ENCODE measurements around the gene NDUFAF2. TPM values are rescaled to one million over a fixed set of nuclear protein-coding genes. Genes with fewer than 3 reads are reported as not detected.

The NDUFAF2 gene
- total and polyA plus RNA-seq, 2 of the 13 experiments (the other 11 are each of a cell fraction or from before 2014, with no cell fraction given): 34.0 to 78.4 TPM

DNA sequence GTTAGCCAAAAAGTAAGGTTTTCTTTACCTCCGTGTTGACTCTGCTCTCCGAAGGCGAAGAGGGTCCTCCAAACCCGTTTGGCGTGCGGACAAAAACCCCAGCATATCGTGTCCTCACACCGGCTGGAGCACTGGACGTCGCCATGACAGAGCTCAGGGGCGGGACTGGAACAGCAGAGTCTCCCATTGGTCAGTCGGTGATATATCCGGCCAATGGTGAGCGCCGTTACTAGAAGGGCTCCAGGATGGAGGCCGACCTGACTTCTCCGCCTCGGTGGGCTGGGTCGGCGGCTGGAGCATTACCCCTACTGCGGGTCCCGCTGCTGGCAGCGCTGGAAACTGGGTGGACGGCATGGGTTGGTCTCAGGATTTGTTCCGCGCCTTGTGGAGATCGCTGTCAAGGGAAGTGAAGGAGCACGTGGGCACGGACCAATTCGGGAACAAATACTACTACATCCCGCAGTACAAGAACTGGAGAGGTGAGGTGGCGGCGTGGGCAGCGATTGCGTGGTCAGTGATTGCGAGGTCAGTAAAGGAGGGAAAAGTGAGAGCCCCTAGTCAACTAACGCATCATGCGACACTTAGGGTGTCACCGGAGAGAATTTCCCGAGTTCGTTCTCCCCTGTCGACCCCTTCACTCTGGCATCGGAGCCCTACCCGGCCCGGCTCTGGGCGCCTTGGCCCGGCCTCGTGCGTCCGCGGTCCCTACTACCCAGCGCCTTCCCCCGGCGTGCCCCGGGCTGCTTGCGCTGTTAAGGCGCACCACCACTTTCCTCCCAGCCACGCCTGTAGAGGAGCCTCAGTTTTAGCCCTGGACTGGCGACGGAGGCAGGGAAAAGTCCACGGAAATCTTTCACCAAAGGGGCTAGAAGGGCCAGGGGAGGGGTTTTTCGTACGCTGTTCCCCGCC lies at the start of gene NDUFAF2, which contains the start of gene ERCC8 (continued):
- no peak for TF ChIP-seq ATRX (CRISPR knock-in tag; IDR thresholded peaks at IDR 0.05; ENCODE audit: borderline replicate concordance)
- TF ChIP-seq NR2C2 (CRISPR knock-in tag; IDR thresholded peaks at IDR 0.05; ENCODE audit: borderline replicate concordance): peak; percentile 55; the same call in 1 of the 2 replicates
- TF ChIP-seq, protein P1, sequence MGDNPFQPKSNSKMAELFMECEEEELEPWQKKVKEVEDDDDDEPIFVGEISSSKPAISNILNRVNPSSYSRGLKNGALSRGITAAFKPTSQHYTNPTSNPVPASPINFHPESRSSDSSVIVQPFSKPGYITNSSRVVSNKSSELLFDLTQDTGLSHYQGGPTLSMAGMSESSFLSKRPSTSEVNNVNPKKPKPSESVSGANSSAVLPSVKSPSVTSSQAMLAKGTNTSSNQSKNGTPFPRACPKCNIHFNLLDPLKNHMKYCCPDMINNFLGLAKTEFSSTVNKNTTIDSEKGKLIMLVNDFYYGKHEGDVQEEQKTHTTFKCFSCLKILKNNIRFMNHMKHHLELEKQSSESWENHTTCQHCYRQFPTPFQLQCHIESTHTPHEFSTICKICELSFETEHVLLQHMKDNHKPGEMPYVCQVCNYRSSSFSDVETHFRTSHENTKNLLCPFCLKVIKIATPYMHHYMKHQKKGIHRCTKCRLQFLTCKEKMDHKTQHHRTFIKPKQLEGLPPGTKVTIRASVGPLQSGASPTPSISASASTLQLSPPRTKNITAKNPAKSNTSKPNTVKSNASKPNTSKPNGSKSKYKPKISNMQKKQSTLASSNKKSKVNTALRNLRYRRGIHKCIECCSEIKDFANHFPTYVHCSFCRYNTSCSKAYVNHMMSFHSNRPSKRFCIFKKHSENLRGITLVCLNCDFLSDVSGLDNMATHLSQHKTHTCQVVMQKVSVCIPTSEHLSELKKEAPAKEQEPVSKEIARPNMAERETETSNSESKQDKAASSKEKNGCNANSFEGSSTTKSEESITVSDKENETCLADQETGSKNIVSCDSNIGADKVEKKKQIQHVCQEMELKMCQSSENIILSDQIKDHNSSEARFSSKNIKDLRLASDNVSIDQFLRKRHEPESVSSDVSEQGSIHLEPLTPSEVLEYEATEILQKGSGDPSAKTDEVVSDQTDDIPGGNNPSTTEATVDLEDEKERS (CRISPR knock-in tag; IDR thresholded peaks at IDR 0.05): no peak
- no peak for TF ChIP-seq MTA3 (CRISPR knock-in tag; IDR thresholded peaks at IDR 0.05)
- TF ChIP-seq MTF1 (CRISPR knock-in tag; IDR thresholded peaks at IDR 0.05): no peak
- no peak for TF ChIP-seq ZNF264 (CRISPR knock-in tag; IDR thresholded peaks at IDR 0.05)
- TF ChIP-seq KAT7 (CRISPR knock-in tag; IDR thresholded peaks at IDR 0.05; ENCODE audit: borderline replicate concordance): peak; percentile 79; the same call in 1 of the 2 replicates
- TF ChIP-seq, protein P2, sequence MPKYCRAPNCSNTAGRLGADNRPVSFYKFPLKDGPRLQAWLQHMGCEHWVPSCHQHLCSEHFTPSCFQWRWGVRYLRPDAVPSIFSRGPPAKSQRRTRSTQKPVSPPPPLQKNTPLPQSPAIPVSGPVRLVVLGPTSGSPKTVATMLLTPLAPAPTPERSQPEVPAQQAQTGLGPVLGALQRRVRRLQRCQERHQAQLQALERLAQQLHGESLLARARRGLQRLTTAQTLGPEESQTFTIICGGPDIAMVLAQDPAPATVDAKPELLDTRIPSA (CRISPR knock-in tag; IDR thresholded peaks at IDR 0.05; ENCODE audit: borderline replicate concordance): no peak
- TF ChIP-seq, protein P3, sequence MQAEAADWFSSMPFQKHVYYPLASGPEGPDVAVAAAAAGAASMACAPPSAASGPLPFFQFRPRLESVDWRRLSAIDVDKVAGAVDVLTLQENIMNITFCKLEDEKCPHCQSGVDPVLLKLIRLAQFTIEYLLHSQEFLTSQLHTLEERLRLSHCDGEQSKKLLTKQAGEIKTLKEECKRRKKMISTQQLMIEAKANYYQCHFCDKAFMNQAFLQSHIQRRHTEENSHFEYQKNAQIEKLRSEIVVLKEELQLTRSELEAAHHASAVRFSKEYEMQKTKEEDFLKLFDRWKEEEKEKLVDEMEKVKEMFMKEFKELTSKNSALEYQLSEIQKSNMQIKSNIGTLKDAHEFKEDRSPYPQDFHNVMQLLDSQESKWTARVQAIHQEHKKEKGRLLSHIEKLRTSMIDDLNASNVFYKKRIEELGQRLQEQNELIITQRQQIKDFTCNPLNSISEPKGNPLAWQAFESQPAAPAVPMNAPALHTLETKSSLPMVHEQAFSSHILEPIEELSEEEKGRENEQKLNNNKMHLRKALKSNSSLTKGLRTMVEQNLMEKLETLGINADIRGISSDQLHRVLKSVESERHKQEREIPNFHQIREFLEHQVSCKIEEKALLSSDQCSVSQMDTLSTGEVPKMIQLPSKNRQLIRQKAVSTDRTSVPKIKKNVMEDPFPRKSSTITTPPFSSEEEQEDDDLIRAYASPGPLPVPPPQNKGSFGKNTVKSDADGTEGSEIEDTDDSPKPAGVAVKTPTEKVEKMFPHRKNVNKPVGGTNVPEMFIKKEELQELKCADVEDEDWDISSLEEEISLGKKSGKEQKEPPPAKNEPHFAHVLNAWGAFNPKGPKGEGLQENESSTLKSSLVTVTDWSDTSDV (CRISPR knock-in tag; IDR thresholded peaks at IDR 0.05): no peak
- TF ChIP-seq, protein P4, sequence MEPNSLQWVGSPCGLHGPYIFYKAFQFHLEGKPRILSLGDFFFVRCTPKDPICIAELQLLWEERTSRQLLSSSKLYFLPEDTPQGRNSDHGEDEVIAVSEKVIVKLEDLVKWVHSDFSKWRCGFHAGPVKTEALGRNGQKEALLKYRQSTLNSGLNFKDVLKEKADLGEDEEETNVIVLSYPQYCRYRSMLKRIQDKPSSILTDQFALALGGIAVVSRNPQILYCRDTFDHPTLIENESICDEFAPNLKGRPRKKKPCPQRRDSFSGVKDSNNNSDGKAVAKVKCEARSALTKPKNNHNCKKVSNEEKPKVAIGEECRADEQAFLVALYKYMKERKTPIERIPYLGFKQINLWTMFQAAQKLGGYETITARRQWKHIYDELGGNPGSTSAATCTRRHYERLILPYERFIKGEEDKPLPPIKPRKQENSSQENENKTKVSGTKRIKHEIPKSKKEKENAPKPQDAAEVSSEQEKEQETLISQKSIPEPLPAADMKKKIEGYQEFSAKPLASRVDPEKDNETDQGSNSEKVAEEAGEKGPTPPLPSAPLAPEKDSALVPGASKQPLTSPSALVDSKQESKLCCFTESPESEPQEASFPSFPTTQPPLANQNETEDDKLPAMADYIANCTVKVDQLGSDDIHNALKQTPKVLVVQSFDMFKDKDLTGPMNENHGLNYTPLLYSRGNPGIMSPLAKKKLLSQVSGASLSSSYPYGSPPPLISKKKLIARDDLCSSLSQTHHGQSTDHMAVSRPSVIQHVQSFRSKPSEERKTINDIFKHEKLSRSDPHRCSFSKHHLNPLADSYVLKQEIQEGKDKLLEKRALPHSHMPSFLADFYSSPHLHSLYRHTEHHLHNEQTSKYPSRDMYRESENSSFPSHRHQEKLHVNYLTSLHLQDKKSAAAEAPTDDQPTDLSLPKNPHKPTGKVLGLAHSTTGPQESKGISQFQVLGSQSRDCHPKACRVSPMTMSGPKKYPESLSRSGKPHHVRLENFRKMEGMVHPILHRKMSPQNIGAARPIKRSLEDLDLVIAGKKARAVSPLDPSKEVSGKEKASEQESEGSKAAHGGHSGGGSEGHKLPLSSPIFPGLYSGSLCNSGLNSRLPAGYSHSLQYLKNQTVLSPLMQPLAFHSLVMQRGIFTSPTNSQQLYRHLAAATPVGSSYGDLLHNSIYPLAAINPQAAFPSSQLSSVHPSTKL (CRISPR knock-in tag; IDR thresholded peaks at IDR 0.05): peak; percentile 19; the same call in 1 of the 2 replicates
- TF ChIP-seq GATAD2A (CRISPR knock-in tag; IDR thresholded peaks at IDR 0.05): peak; percentile 46; the same call in 1 of the 2 replicates
- TF ChIP-seq ZNF317 (CRISPR knock-in tag; IDR thresholded peaks at IDR 0.05): peak; percentile 18; the same call in 1 of the 2 replicates
- no peak for TF ChIP-seq ZNF678 (CRISPR knock-in tag; IDR thresholded peaks at IDR 0.05)
- TF ChIP-seq ZNF331 (CRISPR knock-in tag; IDR thresholded peaks at IDR 0.05): 0 out of 2 replicates have a peak, but pooled peaks have one; percentile 27
- TF ChIP-seq ETV6 (CRISPR knock-in tag; conservative IDR thresholded peaks at IDR 0.05): no peak
- no peak for TF ChIP-seq FIP1L1 (IDR thresholded peaks at IDR 0.05; ENCODE audit: borderline replicate concordance, insufficient read depth, low read depth, low read length)
